Muscle of back (tissue), 11 donors: ENCODE measurements around the gene GUCA1A. TPM values are rescaled to one million over a fixed set of nuclear protein-coding genes. Genes with fewer than 3 reads are reported as not detected.
"Not testable (repeated sequence)": the region's sequence is repeated elsewhere in the genome, so short reads cannot be mapped to it uniquely, and the experiment has no call there.

Experiments used
- DNase-seq, 3 donors: peaks; one replicate each; pipeline versions ENCODE4 v3.0.0 to v3.0.0-alpha.2; 2013
- polyA plus RNA-seq, 10 donors: library from polyadenylated mRNA; unstranded; fragments of 120-200 nt; gene quantifications; one replicate each; pipeline ENCODE4 v1.2.1, GENCODE V29; 2013; ENCODE audit not compliant: insufficient read length in 10 of 10

GUCA1A gene
- polyA plus RNA-seq, 10 donors: 0.14 to 0.24 (median 0.18) TPM; not detected in 7

DNA sequence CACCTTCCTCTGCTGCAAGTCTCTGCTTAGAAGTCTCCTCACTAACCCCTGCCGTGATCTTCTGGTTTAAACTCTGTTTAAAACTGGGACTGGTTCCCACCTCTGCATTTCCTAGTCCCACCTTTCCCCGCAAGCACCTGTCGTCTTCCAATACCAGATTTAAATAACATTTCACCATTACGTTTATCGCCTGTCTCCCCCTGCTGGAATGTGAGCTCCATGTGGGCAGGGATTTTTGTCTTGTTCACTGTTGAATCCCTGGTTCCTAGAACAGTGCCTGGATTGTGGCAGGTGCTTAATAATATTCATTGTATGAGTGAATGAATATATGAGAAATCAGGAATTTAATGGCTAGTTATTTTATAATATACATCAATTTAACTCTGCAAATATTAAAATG is 2.7 kb downstream of the GUCA1A start:
- DNase-seq: no peak

DNA sequence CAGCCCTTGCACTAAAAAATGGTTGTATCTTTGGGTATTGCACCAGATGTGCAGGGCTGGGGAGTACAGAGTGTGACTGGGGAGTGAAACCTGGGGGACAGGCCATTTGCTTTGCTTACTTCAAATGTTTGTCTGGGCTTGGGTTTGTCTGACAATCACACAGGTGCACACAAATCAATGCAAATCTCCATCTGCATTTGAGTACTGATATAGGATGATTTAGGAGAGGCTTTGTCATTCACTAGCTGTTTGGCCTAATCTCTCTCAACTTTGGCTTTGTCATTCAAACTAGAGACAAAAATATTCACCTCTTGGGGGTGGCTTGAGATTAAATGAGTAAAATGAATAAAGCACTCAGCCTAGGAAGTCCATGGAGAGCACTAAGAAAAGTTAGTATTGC is 3.8 kb downstream of the GUCA1A start:
- no peak for DNase-seq

DNA sequence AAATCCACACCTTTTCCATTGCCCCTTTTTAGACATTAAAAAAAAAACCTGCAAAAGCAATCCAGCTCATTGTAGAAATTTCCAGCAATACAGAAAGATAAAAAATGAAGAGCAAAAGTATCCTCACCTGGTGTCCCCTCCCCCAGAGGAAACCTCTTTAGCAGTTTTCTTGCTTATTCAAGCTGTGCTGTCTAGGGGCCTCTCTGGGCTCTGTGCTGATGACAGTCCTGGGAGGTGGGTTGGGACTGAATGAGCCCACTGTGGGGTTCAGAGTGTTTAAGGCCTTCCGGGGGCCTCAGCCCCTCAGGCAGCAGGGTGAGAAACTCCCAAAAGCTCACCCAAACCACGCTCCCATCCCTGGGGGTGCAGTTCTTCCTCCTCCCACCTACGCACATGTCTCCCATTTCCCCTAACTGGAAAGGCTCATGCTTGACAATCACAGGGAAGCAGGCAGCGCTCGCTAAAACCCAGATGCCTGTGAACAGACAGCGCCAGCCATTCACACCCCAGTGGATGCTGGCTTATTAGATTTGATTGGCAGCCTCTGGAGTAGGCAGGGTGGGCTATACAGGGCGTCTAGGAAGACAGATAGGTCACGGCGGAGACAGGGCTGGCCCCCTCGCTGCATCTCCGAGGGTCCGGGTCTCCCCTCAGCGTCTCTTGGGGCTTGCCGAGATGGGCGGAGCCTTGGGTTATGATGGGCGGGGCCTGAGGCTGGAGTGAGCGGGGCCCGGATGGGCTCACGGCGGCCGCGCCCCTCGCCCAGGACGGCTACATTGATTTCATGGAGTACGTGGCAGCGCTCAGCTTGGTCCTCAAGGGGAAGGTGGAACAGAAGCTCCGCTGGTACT is 4.6 kb downstream of the GUCA1A start:
- DNase-seq: no peak

DNA sequence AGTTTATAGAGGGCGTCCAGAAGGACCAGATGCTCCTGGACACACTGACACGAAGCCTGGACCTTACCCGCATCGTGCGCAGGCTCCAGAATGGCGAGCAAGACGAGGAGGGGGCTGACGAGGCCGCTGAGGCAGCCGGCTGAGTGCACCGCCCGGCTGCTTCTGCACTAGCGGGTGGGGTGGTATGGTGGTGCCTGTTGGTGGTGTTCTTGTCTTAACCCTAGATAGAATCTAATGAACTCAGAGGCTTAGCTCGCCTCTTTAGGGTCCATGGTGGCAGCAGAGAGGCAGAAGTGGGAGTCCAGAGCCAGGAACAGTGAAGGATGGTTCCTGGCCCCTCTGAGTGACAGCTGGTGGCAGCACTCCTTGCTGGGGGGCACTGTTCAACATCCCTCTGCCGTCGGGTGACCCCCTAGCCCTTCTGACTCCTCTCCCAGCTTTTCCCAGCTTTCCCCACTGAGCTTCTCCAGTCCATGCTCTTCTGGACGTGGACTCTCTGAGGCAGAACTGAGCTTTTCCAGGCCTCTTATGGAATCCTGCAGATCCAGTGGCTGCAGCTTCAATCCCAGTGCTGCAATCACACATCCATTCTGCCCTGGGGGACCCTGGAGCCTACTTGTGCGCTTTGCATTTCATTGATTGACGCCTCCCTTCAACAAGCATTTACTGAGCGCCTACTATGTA is 6.2 kb downstream of the GUCA1A start:
- no peak for DNase-seq

DNA sequence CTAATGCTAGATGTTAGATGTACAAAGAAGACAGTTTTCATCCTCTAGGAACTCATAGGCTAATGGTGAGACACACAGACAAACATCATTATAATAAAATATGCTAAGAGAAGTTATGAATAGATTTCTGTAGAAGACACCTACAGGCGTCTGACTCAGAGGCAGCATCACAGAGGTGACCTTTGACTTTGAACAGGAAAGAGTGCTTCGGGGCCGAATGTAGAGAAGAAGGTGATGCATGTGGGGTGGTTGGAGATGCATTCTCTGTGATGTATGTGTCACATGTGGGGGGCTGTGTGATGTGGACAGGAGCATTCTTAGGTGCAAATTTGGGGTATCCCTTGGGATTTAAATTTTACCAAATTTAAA is 6.8 kb downstream of the GUCA1A start:
- no peak for DNase-seq

DNA sequence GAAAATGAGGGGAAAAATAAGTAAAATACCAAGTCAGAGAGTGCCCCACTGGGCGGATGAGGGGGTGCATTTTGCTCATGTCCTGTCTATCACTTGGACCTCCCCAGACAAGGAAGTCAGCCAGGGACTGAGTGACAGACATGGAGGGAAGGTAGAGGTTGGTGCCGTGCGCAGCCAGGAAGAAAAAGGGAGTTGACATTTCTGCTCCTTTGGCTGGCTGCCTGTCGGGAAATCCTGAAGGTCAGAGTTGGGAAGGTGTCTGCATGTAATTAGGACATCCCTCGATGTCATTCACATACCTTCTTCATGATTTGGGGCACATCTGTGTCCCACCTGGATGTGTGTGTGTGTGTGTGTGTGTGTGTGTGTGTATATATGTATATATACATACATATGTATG is 8.9 kb downstream of the GUCA1A start:
- no peak for DNase-seq

DNA sequence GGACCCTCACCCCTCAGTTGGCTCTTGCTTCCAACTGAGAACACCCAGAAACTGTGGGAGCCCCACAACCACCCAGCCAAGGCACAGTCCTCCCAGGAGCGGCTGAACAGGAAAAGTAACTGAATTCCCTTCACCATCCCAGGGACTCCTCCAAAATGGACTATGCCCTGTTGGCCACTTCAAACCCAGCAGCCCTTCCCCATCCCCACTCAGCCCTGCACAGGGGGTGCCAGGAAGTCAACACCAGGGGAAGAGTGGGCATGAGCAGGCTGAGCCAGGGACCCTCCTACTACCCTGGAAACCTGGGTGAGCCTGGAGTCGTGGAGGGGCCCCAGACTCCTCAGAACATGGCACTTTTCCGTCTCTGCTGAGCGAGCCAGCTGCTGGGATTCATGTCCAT is 11.3 kb downstream of the GUCA1A start:
- no peak for DNase-seq

DNA sequence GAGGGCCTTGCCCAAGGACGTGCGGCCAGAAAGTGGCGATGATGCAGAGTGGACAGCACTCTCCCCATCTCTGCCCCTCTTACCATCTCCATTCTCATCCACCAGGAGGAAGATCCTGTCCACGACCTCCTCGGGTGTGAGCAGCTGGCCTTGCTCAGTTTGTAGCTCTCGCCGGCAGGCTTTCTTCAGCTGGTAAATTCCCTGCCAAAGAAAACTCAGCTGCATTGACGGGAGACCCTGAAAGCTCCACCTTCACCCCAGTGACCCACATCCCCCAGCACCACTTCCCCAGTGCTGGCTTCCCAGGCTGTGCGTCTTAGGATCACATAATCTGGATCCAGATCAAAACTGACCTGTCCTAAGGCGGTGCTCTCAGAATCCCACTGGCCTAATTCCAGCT is 12.4 kb downstream of the GUCA1A start:
- no peak for DNase-seq

DNA sequence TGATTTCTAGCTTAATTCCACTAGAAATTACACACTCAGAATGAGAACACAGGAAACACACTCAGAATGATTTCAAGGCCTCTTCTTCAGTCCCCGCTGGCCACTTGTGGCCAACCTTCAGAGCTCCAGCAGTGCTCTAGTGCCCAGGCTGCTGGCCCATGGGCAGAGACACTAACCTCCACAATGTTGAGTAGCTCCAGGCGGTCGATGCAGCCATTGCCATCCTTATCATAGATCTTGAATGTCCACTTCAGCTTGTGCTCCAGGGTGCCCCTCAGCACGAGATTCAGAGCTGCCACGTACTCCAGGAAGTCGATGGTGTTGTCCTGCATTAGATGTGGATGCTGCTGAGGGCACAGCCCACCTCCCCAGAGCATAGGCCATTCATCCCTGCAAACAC is 15.2 kb downstream of the GUCA1A start:
- no peak for DNase-seq

DNA sequence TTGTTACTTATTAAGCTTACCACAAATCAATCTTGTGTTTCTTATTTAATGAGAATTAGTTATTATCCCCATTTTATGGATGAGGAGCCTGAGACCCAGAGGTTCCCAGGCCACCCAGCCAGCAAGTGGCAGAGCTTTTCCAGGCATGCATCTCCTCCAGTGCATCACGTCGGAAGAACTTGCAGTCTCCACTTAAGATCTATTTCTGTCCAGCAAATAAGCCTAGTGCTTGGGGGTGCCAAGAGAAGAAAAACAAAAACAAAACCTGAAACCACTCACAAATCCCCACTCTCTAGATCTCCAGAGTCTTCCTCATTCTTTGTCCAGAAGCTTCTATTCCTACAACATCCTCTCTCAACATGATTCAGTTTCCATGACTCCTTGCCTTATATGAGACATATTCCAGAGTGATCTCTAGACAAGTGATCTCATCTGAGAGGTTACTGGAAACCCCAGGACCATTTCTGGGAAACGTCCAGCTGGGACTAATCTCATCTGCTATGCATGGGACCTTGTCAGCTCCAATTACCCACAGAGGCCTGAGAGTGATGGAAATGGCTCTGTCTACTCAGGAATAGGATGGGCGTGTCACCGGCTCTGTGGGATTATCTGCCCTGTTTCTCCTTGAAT is 17.5 kb downstream of the GUCA1A start:
- DNase-seq: peak in 2 of 3 donors; percentile 16 to 69

DNA sequence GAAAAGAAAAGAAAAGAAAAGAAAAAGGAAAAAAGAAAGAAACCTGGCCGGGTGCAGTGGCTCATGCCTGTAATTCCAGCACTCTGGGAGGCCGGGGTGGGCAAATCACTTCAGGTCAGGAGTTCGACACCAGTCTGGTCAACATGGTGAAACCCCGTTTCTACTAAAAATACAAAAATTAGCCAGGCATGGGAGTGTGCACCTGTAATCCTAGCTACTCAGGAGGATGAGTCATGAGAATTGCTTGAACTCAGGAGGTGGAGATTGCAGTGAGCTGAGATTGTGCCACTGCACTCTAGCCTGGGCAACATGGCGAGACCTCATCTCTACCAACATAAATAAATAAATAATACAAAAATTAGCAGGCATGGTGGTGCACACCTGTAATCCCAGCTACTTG is 19.2 kb downstream of the GUCA1A start:
- not testable (repeated sequence) for DNase-seq

DNA sequence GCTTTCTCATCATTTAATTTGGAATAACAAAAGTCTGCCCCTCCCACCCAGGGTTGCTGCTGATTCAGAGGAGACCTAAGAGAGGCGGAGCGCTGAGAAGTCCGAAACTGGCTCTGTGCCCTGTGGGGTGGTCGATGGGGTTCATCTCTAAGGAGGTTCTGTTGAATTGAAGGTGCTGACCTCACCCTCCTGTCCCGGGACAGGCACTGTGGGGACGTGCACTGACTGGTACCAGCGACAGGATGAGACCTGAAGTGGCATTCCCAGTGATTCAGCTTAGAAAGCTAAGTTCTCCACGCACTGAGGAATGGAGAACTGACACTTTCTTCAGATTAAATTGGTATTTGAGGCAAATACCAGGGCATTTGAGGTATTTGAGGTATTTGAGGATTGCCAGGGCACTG is 20.3 kb downstream of the GUCA1A start:
- no peak for DNase-seq

DNA sequence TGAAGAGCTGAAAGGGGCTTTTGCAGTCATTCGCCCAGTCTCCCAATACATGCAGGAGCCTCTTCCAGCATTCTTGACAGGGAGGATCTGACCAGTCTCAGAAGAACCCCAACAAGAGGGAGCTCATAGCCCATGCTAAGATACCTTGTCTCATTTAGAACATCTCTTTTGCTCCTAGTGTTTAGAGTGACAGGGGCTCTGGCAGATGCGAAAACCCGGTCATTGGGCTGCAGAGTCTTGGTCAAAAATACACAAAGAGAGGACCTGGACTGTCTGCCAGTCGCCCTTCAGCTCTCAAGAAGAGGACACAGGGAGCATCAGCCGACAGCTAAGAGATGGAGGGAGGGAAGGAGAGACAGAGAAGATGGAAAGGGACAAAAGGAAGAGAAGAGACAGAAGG is 20.9 kb downstream of the GUCA1A start:
- DNase-seq: no peak

DNA sequence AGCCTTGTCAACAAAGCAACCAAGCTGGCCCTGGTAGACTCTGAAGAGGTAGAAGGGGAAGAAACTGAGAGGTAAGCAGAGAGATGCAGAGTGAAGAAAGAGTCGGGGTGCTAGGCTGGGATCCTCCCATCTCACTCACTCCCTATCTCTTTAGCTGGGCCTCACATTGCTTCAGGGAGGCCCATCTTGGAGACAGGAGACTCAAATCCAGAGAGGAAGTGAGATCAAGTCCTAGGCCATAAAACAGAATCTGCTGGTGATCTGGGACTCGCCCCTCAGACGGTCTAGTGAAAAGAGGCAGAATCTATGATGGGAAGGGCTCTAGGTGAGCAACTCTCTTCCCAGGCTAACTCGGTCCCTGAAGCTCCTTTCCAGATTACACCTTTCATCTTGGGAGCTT is 22.3 kb downstream of the GUCA1A start:
- no peak for DNase-seq

DNA sequence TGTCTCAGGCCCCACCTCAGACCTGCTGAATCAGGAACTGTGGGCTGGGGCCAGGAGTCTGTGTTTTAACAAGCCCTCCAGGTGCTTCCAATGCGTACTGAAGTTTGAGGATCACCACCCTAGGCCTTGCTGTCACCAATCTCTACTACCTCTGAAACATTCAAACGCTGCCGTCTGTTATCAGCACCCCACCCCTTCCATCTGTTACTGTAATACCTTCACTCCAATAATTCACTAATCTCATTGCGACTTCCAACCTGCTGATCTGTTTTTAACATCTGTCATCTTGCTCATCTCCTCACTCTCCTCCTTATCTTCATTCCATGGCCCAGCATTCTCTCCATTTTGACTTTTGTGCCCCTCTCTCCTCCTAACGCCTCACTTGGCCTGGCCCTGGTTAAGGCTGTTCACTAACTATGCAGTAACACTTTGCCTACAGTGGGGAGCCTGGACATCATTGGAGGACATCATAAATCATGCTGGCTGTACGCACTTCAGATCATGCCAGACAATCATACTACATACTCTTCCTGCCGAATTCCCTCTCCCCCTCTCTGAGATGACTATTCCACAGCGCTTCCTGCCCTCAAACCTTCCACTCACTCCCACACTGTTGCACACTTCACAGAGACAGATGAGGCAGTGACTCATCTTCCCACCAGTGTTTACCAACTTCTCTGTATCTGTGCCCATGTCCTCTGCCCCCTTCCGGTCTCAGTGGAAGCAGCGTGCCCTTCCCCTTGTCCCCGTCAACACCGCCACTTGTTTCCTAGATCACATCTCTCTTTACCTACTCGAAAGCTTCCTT is 24.6 kb downstream of the GUCA1A start:
- DNase-seq: no peak

DNA sequence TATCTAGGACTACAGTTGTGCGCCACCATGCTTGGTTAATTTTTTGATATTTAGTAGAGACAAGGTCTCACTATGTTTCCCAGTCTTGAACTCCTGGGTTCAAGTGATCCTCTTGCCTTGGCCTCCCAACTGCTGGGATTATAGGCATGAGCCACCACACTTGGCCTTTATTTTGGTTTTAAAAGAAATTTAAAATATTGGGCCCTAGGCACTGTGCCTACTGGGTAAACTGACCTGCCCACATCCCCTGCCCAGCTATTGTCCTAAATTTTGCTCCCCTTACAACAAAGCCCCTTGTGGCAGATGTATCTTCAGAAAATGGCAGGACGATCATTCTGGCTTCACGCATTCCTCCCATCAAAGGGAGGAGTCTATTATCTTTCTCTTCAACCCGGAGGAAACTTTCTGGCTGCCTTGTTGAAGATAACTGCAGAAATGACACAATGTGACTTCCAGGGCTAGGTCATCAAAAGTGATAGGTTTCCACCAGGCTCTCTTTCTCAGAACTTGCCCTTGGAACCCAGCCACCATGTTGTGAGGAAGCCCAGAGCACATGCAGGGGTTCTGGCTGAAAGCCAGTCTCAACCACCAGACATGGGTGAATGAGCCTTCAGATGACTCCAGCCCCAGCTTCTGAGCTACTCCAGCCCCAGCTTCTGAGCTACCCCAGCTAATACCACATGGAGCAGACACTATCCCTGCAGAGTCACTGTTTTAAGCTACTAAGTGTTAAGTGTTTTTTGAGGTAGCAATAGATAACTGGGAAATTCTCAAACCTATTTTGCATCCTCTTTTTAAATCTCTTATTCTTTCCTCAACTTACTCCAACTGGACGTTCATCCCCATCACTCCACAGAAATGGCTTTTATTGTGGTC is 26.2 kb downstream of the GUCA1A start:
- DNase-seq: no peak

DNA sequence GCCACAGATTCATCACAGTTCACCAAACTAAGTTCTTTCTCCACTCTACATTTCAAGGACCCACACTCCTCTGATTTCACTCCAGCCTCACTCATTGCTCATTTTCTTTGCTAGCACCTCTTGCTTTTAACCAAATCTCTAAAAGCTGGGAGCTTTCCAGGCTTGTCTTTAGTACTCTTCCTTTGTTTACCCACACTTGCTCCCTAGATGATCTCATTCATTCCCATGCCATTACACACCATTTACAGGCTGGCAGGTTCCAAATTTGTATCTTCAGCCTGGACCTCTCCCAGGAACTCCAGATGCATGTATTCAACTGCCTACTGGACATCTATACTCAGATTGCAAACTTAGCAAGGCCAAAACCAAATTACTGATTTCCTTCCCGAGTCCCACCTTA is 26.9 kb downstream of the GUCA1A start:
- DNase-seq: peak in 1 of 3 donors; percentile 72

DNA sequence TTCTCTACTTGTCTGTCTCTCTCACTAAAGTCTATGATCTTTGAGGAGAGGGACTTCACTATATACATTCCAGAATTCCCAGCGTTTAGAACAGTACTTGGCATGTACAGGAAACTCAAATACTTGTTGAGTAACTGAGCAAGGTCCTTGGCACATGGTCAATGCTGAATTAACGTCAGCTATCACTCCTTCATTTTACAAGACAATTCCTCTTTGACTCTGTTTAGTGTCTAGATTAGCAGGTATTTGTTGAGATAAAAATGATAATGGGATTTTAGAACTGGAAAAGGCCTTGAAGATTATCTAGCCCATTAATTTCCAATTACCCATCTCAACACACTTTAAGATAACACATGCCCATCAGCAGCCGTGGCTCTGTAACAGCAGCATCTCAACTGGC is 28.2 kb downstream of the GUCA1A start:
- DNase-seq: no peak

DNA sequence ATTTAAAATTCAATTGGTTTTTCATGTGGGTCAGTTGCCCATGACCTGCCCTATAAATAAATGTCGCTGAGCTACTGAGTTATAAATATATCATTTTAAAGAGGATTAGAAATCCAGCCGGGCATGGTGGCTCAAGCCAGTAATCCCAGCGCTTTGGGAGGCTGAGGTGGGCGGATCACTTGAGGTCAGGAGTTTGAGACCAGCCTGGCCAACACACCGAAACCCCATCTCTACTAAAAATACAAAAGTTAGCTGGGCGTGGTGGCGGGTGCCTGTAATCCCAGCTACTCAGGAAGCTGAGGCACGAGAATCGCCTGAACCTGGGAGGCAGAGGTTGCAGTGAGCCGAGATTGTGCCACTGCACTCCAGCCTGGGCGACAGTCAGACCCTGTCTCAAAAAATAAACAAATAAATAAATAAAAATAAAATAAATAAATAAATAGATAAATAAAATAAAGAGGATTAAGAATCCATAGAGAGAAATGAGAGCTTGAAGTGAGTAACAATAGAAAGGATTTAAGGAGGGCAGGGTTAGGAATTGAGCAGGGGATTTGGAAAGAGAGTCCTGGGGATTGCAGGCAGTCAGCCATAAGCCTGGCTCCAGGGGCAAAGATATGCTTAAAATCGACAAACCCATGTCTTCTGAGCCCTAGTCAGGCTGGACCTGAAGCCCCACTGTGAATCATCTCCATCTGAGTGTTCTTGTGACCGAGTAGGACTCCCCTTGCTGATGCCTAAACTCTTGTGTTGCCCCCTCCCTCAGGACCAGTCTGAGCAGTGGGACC is 29.2 kb downstream of the GUCA1A start:
- DNase-seq: not testable (repeated sequence)

DNA sequence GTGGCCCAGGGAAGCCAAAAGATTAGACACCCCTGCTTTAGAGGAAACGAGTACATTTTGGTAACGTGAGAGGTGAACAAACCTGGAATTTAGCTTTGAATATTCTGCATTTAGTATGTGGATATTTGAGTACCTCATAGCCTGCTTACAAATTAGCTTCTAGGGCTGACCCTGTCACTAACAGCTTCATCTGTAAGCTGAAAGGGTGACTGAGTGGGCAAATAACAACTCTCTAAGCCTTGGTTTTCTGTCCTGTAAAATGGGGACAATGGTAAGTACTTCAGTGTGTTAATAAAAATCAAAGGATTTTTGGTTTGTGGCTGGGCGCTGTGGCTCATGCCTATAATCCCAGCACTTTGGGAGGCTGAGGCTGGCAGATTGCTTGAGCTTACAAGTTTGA is 30.0 kb downstream of the GUCA1A start:
- no peak for DNase-seq
